Measurements from ENCODE around the gene MKNK2.

The MKNK2 gene

GRCh38 chr19:2060884-2061494 is 9.9 kb upstream of the MKNK2 start:
- no peak for DNase-seq (ENCODE audit: insufficient read length, low spot score)
- FAIRE-seq, result no peak
- no peak for TF ChIP-seq CTCF (IDR thresholded peaks at IDR 0.05; ENCODE audit: insufficient read depth, missing control alignments)

GRCh38 chr19:2059422-2060201 is 8.6 kb upstream of the MKNK2 start:
- DNase-seq (ENCODE audit: insufficient read length, low spot score) (no peak), FAIRE-seq (no peak)
- TF ChIP-seq CTCF (IDR thresholded peaks at IDR 0.05; ENCODE audit: insufficient read depth, missing control alignments), result no peak

- FAIRE-seq (no peak), DNase-seq (ENCODE audit: insufficient read length, low spot score) (no peak)
- no peak for TF ChIP-seq CTCF (IDR thresholded peaks at IDR 0.05; ENCODE audit: insufficient read depth, missing control alignments)
These were observed 7.8 kb upstream of the MKNK2 start for GRCh38 chr19:2058570-2059421.

- no peak for DNase-seq (ENCODE audit: insufficient read length, low spot score)
These were observed 6.7 kb upstream of the MKNK2 start for GRCh38 chr19:2057484-2058469.

GRCh38 chr19:2056837-2057192 is 5.8 kb upstream of the MKNK2 start:
- no peak for FAIRE-seq

More at GRCh38 chr19:2057484-2058469, 6.7 kb upstream of the MKNK2 start:
- TF ChIP-seq CTCF (IDR thresholded peaks at IDR 0.05; ENCODE audit: insufficient read depth, missing control alignments), result no peak
- no peak for FAIRE-seq

More at GRCh38 chr19:2056837-2057192, 5.8 kb upstream of the MKNK2 start:
- no peak for DNase-seq (ENCODE audit: insufficient read length, low spot score)
- no peak for TF ChIP-seq CTCF (IDR thresholded peaks at IDR 0.05; ENCODE audit: insufficient read depth, missing control alignments)
